Activated T-cell treated with anti-CD3 and anti-CD28 coated beads, Interleukin-2, amount 50 U/mL, for 1 hour (primary cell): ENCODE data around the gene LSG1.
"Not testable (repeated sequence)": the region's sequence is repeated elsewhere in the genome, so short reads cannot be mapped to it uniquely, and the experiment has no call there.

Experiments
- DNase-seq: peaks from one replicate; pipeline ENCODE4 v3.0.0-alpha.2; 2020

LSG1 gene

GRCh38 chr3:194654443-194654842, 17.5 kb downstream of the LSG1 start:
- no peak for DNase-seq

GRCh38 chr3:194647747-194648146, 24.2 kb downstream of the LSG1 start:
- no peak for DNase-seq

GRCh38 chr3:194642769-194643168, 29.2 kb downstream of the LSG1 start:
- DNase-seq: no peak

GRCh38 chr3:194640829-194641228, 31.2 kb downstream of the LSG1 start:
- peak; percentile 54 for DNase-seq

- DNase-seq: no peak
Observed at GRCh38 chr3:194638991-194639605, 32.9 kb downstream of the LSG1 start.

GRCh38 chr3:194637541-194638400, 34.2 kb downstream of the LSG1 start:
- DNase-seq: no peak

GRCh38 chr3:194637066-194637465, 34.9 kb downstream of the LSG1 start:
- DNase-seq: no peak

- peak; percentile 72 for DNase-seq
Observed at GRCh38 chr3:194633349-194634004, 38.5 kb downstream of the LSG1 start, which contains the start of gene TMEM44. Gene TMEM44 (minus strand): TSS chr3:194633419. CDS start chr3:194633215, 204 bp downstream.

GRCh38 chr3:194632809-194633348, 39.1 kb downstream of the LSG1 start:
- no peak for DNase-seq

GRCh38 chr3:194632226-194632808, 39.7 kb downstream of the LSG1 start:
- DNase-seq: no peak

- no peak for DNase-seq
Observed at GRCh38 chr3:194631696-194632095, 40.3 kb downstream of the LSG1 start.

- not testable (repeated sequence) for DNase-seq
Observed at GRCh38 chr3:194630681-194631080, 41.3 kb downstream of the LSG1 start.

GRCh38 chr3:194624956-194625355, 47.0 kb downstream of the LSG1 start:
- DNase-seq: no peak

- DNase-seq: no peak
Observed at GRCh38 chr3:194623449-194624290, 48.3 kb downstream of the LSG1 start.

- no peak for DNase-seq
Observed at GRCh38 chr3:194622621-194623340, 49.2 kb downstream of the LSG1 start.

GRCh38 chr3:194621947-194622346, 50.0 kb downstream of the LSG1 start:
- DNase-seq: no peak

GRCh38 chr3:194620196-194620595, 51.8 kb downstream of the LSG1 start:
- no peak for DNase-seq

GRCh38 chr3:194619741-194620140, 52.2 kb downstream of the LSG1 start:
- no peak for DNase-seq

- no peak for DNase-seq
Observed at GRCh38 chr3:194618858-194619608, 53.0 kb downstream of the LSG1 start.

GRCh38 chr3:194617827-194618226, 54.2 kb downstream of the LSG1 start:
- no peak for DNase-seq
